WTC11 (cell line): ENCODE data around the gene GABARAPL1.

Source experiments
- GABPB1 ChIP-seq: sonication (generic); formaldehyde crosslinking; IDR thresholded peaks from 2 replicates; pipeline ENCODE4 v1.8.1; 2023; ENCODE audit warnings: mild to moderate bottlenecking, missing genetic modification reagents
- TF ChIP-seq, protein P1 (sequence below): fragments of 200-600 bp; IDR thresholded peaks from 2 replicates; pipeline ENCODE4 v1.8.0; 2022; ENCODE audit warnings: antibody characterized with exemption
- TF ChIP-seq, protein P2 (sequence below): sonication (generic); formaldehyde crosslinking; IDR thresholded peaks from 2 replicates; pipeline ENCODE4 v1.8.1; 2022; ENCODE audit warnings: low read depth, mild to moderate bottlenecking, moderate library complexity, missing genetic modification reagents, borderline replicate concordance

DNA sequence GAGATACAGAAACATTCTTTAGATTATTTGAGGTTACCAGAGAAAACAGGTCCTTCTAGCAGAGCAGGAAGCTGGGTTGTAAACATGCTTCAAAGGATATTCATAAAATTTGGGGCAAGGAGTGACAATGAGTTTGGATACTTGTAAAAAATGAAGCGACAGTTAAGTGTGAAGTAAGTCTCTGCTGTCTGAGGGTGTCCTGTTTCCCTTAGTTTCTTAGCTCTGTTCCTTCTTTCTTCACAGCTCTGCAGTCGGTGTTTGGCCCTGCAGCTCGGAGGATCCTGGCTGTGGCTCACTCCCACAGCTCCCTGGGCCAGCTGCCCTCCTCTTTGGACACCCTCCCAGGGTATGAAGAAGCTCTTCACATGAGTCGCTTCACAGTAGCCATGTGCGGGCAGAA is 23.0 kb upstream of the GABARAPL1 start:
- TF ChIP-seq GABPB1 (CRISPR knock-in tag), result no peak
- TF ChIP-seq, protein P1, sequence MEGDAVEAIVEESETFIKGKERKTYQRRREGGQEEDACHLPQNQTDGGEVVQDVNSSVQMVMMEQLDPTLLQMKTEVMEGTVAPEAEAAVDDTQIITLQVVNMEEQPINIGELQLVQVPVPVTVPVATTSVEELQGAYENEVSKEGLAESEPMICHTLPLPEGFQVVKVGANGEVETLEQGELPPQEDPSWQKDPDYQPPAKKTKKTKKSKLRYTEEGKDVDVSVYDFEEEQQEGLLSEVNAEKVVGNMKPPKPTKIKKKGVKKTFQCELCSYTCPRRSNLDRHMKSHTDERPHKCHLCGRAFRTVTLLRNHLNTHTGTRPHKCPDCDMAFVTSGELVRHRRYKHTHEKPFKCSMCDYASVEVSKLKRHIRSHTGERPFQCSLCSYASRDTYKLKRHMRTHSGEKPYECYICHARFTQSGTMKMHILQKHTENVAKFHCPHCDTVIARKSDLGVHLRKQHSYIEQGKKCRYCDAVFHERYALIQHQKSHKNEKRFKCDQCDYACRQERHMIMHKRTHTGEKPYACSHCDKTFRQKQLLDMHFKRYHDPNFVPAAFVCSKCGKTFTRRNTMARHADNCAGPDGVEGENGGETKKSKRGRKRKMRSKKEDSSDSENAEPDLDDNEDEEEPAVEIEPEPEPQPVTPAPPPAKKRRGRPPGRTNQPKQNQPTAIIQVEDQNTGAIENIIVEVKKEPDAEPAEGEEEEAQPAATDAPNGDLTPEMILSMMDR, result no peak
- TF ChIP-seq, protein P2, sequence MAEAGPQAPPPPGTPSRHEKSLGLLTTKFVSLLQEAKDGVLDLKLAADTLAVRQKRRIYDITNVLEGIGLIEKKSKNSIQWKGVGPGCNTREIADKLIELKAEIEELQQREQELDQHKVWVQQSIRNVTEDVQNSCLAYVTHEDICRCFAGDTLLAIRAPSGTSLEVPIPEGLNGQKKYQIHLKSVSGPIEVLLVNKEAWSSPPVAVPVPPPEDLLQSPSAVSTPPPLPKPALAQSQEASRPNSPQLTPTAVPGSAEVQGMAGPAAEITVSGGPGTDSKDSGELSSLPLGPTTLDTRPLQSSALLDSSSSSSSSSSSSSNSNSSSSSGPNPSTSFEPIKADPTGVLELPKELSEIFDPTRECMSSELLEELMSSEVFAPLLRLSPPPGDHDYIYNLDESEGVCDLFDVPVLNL, result no peak
